ENCODE results near the gene UBR2. TPM values are rescaled to one million over a fixed set of nuclear protein-coding genes. Genes with fewer than 3 reads are reported as not detected.
A peak's percentile ranks its signal among the peaks of the same experiment; 100 is the strongest.
"Not testable (repeated sequence)": the region's sequence is repeated elsewhere in the genome, so short reads cannot be mapped to it uniquely, and the experiment has no call there.

Gene UBR2
- total and polyA plus RNA-seq, 2 donors from 2014 or later, result 7.6 to 35.2 TPM

GRCh38 chr6:42555477-42556457, 8.1 kb upstream of the UBR2 start:
- Histone ChIP-seq H3K36me3 (ENCODE audit: control insufficient read depth in 2 of 3, insufficient read depth in 3 of 3, low read length in 3 of 3) (no peaks in the 10 kb centered on the region), H3K4me3 (ENCODE audit: low read length in 3 of 3) (no peak overlapping the region), H3K27ac (ENCODE audit: low read depth in 2 of 2, low read length in 2 of 2) (no peak overlapping the region), H3K4me1 (ENCODE audit: control insufficient read depth in 2 of 3, insufficient read depth in 2 of 3, low read depth in 1 of 3, low read length in 3 of 3) (peaks cover 0 to 2% (median 0%) of the 10 kb centered on the region in 3 donors), H3K27me3 (ENCODE audit: control insufficient read depth, insufficient read depth, low read length) (no peaks in the 10 kb centered on the region), H3K9ac (ENCODE audit: low read length in 3 of 3) (no peak overlapping the region), H3K9me3 (ENCODE audit: control insufficient read depth in 2 of 3, insufficient read depth in 1 of 3, low read length in 3 of 3) (no peaks in the 10 kb centered on the region)
- intact Hi-C loops (cut with DNase I), result no loop called here
- DNase-seq (peak in 2 of 5 donors; percentile 39 to 65), FAIRE-seq (no peak)
- no peak for TF ChIP-seq CTCF (IDR thresholded peaks at IDR 0.05; ENCODE audit: borderline replicate concordance, extremely low read depth, insufficient read depth)

GRCh38 chr6:42556462-42556861, 7.4 kb upstream of the UBR2 start:
- no peak for FAIRE-seq
- intact Hi-C loops (cut with DNase I), result no loop called here
- Histone ChIP-seq H3K27me3 (ENCODE audit: control insufficient read depth, insufficient read depth, low read length) (no peaks in the 10 kb centered on the region), H3K4me1 (ENCODE audit: control insufficient read depth in 2 of 3, insufficient read depth in 2 of 3, low read depth in 1 of 3, low read length in 3 of 3) (peaks cover 0 to 2% (median 0%) of the 10 kb centered on the region in 3 donors), H3K27ac (ENCODE audit: low read depth in 2 of 2, low read length in 2 of 2) (no peak overlapping the region), H3K36me3 (ENCODE audit: control insufficient read depth in 2 of 3, insufficient read depth in 3 of 3, low read length in 3 of 3) (no peaks in the 10 kb centered on the region), H3K4me3 (ENCODE audit: low read length in 3 of 3) (no peak overlapping the region), H3K9ac (ENCODE audit: low read length in 3 of 3) (no peak overlapping the region), H3K9me3 (ENCODE audit: control insufficient read depth in 2 of 3, insufficient read depth in 1 of 3, low read length in 3 of 3) (no peaks in the 10 kb centered on the region)
- peak in 2 of 5 donors; percentile 63 to 78 for DNase-seq
- TF ChIP-seq CTCF (IDR thresholded peaks at IDR 0.05; ENCODE audit: borderline replicate concordance, extremely low read depth, insufficient read depth), result no peak

- H3K27me3 ChIP-seq (ENCODE audit: control insufficient read depth, insufficient read depth, low read length); H3K9me3 ChIP-seq (ENCODE audit: control insufficient read depth in 2 of 3, insufficient read depth in 1 of 3, low read length in 3 of 3); DNase-seq; H3K36me3 ChIP-seq (ENCODE audit: control insufficient read depth in 2 of 3, insufficient read depth in 3 of 3, low read length in 3 of 3); H3K4me1 ChIP-seq (ENCODE audit: control insufficient read depth in 2 of 3, insufficient read depth in 2 of 3, low read depth in 1 of 3, low read length in 3 of 3); H3K4me3 ChIP-seq (ENCODE audit: low read length in 3 of 3); FAIRE-seq; intact Hi-C loops (cut with DNase I); H3K27ac ChIP-seq (ENCODE audit: low read depth in 2 of 2, low read length in 2 of 2); H3K9ac ChIP-seq (ENCODE audit: low read length in 3 of 3): not testable (repeated sequence)
These were observed 4.6 kb upstream of the UBR2 start for GRCh38 chr6:42559276-42559675.

GRCh38 chr6:42561986-42562385, 1.8 kb upstream of the UBR2 start:
- Histone ChIP-seq H3K27me3 (ENCODE audit: control insufficient read depth, insufficient read depth, low read length) (no peaks in the 10 kb centered on the region), H3K4me1 (ENCODE audit: control insufficient read depth in 2 of 3, insufficient read depth in 2 of 3, low read depth in 1 of 3, low read length in 3 of 3) (peaks cover 0 to 4% (median 0%) of the 10 kb centered on the region in 3 donors), H3K27ac (ENCODE audit: low read depth in 2 of 2, low read length in 2 of 2) (no peak overlapping the region), H3K4me3 (ENCODE audit: low read length in 3 of 3) (no peak overlapping the region), H3K36me3 (ENCODE audit: control insufficient read depth in 2 of 3, insufficient read depth in 3 of 3, low read length in 3 of 3) (no peaks in the 10 kb centered on the region), H3K9me3 (ENCODE audit: control insufficient read depth in 2 of 3, insufficient read depth in 1 of 3, low read length in 3 of 3) (no peaks in the 10 kb centered on the region), H3K9ac (ENCODE audit: low read length in 3 of 3) (no peak overlapping the region)
- FAIRE-seq (no peak), DNase-seq (no peak)
- intact Hi-C loops (cut with DNase I), result no loop called here
- no peak for TF ChIP-seq CTCF (IDR thresholded peaks at IDR 0.05; ENCODE audit: borderline replicate concordance, extremely low read depth, insufficient read depth)

All from kidney (tissue), 14 donors.